Erythroblast (primary cell): Measurements from ENCODE around the gene HPS1.

Experiments used
- GATA1 ChIP-seq: IDR thresholded peaks from 2 replicates; pipeline ENCODE4 v1.6.1; 2011; ENCODE audit warnings: low read depth, mild to moderate bottlenecking, control low read depth, low read length, moderate library complexity
- POLR2A ChIP-seq: IDR thresholded peaks from 2 replicates; pipeline ENCODE4 v1.6.1; 2011; ENCODE audit warnings: mild to moderate bottlenecking, low read length

- TF ChIP-seq POLR2A (no peak), GATA1 (no peak)
Measured at GRCh38 chr10:98380493-98381339, 66.0 kb downstream of the HPS1 start.
